Measurements from ENCODE around the gene CDC42BPB. TPM values are rescaled to one million over a fixed set of nuclear protein-coding genes. Genes with fewer than 3 reads are reported as not detected.

The CDC42BPB gene
- total and polyA plus RNA-seq, 2 of the 13 experiments (the other 11 are each of a cell fraction or from before 2014, with no cell fraction given) = 19.7 to 32.3 TPM

- Histone ChIP-seq H3K4me3 (replicated peaks in 1 of 3; ENCODE audit: insufficient read depth in 1 of 3, low read depth in 2 of 3, low read length in 3 of 3) (no peak overlapping the region), H3K27ac (ENCODE audit: extremely low read length, insufficient read depth, low read length) (no peak overlapping the region), H3K36me3 (replicated peaks in 1 of 2; ENCODE audit: control insufficient read depth in 1 of 2, insufficient read depth in 2 of 2, low read length in 2 of 2) (peaks cover 1 to 4% of the 10 kb centered on the region in 2 experiments; a peak in 3 of 5 replicates), H3K27me3 (ENCODE audit: control insufficient read depth in 1 of 2, insufficient read depth in 2 of 2, low read length in 2 of 2) (no peaks in the 10 kb centered on the region), H3K79me2 (ENCODE audit: insufficient read depth, low read length) (no peaks in the 10 kb centered on the region), H2AFZ (ENCODE audit: low read length) (no peak overlapping the region), H3K4me1 (ENCODE audit: insufficient read depth, low read length) (peaks cover 12% of the 10 kb centered on the region), H3K9ac (ENCODE audit: insufficient read depth, low read depth, low read length) (no peak overlapping the region), H3K4me2 (ENCODE audit: low read depth, low read length) (no peak overlapping the region), H3K9me3 (ENCODE audit: low read length) (no peaks in the 10 kb centered on the region), H4K20me1 (ENCODE audit: insufficient read depth, low read length) (no peaks in the 10 kb centered on the region)
- FAIRE-seq = no peak
- in situ Hi-C loops (cut with HindIII; ENCODE audit: extremely low pct_ligation_motif_present, low pct_unique_long_range_greater_than_20kb) (loop anchor here (10.0 kb wide), 1 partner anchor 216 kb away; no protein-coding TSS in a partner anchor), intact Hi-C loops (cut with micrococcal nuclease; ENCODE audit: unreplicated experiment) (no loop called here)
- no TSS peak for BruUV-seq (replicated peaks)
- no peak for ATAC-seq
- ChIA-PET CTCF (ENCODE audit: low intra/inter-chr PET ratio, low total read pairs) (no interaction called here), POLR2A (no interaction called here)
- WGBS (ENCODE audit: low lambda C conversion rate) = 92% methylated on average over 10 of the region's 21 CpGs
- no peak for DNase-seq (ENCODE audit: low spot score)
- TF ChIP-seq ZNF614 (CRISPR knock-in tag; IDR thresholded peaks at IDR 0.05; ENCODE audit: borderline replicate concordance) (no peak), KDM3A (CRISPR knock-in tag; IDR thresholded peaks at IDR 0.05; ENCODE audit: low read depth) (no peak), NR0B2 (CRISPR knock-in tag; IDR thresholded peaks at IDR 0.05) (no peak)
Observed at GRCh38 chr14:102910442-102910841, 146.9 kb downstream of the CDC42BPB start.

- no TSS peak for BruUV-seq (replicated peaks)
- no peaks in the 10 kb centered on the region for H3K79me2 ChIP-seq (ENCODE audit: insufficient read depth, low read length)
- ATAC-seq (no peak), DNase-seq (ENCODE audit: low spot score) (no peak), FAIRE-seq (no peak)
- H3K27me3 ChIP-seq (ENCODE audit: control insufficient read depth in 1 of 2, insufficient read depth in 2 of 2, low read length in 2 of 2) = no peaks in the 10 kb centered on the region
- in situ Hi-C loops (cut with HindIII; ENCODE audit: extremely low pct_ligation_motif_present, low pct_unique_long_range_greater_than_20kb) = loop anchor here (10.0 kb wide), 1 partner anchor 215 kb away; no protein-coding TSS in a partner anchor
- H4K20me1 ChIP-seq (ENCODE audit: insufficient read depth, low read length) = no peaks in the 10 kb centered on the region
- no peak overlapping the region for H3K4me2 ChIP-seq (ENCODE audit: low read depth, low read length)
- peaks cover 1 to 7% of the 10 kb centered on the region in 2 experiments; a peak in 3 of 5 replicates for H3K36me3 ChIP-seq (replicated peaks in 1 of 2; ENCODE audit: control insufficient read depth in 1 of 2, insufficient read depth in 2 of 2, low read length in 2 of 2)
- no peak overlapping the region for H3K9ac ChIP-seq (ENCODE audit: insufficient read depth, low read depth, low read length)
- CTCF ChIA-PET (ENCODE audit: low intra/inter-chr PET ratio, low total read pairs) = no interaction called here
- intact Hi-C loops (cut with micrococcal nuclease; ENCODE audit: unreplicated experiment) = no loop called here
- H3K4me3 ChIP-seq (replicated peaks in 1 of 3; ENCODE audit: insufficient read depth in 1 of 3, low read depth in 2 of 3, low read length in 3 of 3) = no peak overlapping the region
- WGBS (ENCODE audit: low lambda C conversion rate) = 75% methylated on average over 8 of the region's 10 CpGs
- no peaks in the 10 kb centered on the region for H3K9me3 ChIP-seq (ENCODE audit: low read length)
- POLR2A ChIA-PET = no interaction called here
- peaks cover 10% of the 10 kb centered on the region for H3K4me1 ChIP-seq (ENCODE audit: insufficient read depth, low read length)
- no peak overlapping the region for H3K27ac ChIP-seq (ENCODE audit: extremely low read length, insufficient read depth, low read length)
- H2AFZ ChIP-seq (ENCODE audit: low read length) = no peak overlapping the region
- TF ChIP-seq HOXA3 (CRISPR knock-in tag; IDR thresholded peaks at IDR 0.05) (no peak), ZNF414 (CRISPR knock-in tag; IDR thresholded peaks at IDR 0.05) (no peak), NFIC (IDR thresholded peaks at IDR 0.05; ENCODE audit: low read length) (no peak), MTF2 (CRISPR knock-in tag; IDR thresholded peaks at IDR 0.05; ENCODE audit: borderline replicate concordance) (no peak), MED8 (CRISPR knock-in tag; IDR thresholded peaks at IDR 0.05; ENCODE audit: insufficient replicate concordance) (no peak), RORA (CRISPR knock-in tag; IDR thresholded peaks at IDR 0.05) (no peak), MIER3 (CRISPR knock-in tag; IDR thresholded peaks at IDR 0.05; ENCODE audit: borderline replicate concordance) (no peak)
- TF ChIP-seq, protein P1, sequence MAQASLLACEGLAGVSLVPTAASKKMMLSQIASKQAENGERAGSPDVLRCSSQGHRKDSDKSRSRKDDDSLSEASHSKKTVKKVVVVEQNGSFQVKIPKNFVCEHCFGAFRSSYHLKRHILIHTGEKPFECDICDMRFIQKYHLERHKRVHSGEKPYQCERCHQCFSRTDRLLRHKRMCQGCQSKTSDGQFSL (CRISPR knock-in tag; IDR thresholded peaks at IDR 0.05) = no peak
Observed at GRCh38 chr14:102909911-102910310, 147.4 kb downstream of the CDC42BPB start.
